22Rv1 (cell line): Measurements from ENCODE around the gene ZNF90.

Experiments used
- CTCF ChIP-seq: fragments of 450-650 bp; IDR thresholded peaks from 2 replicates; pipeline ENCODE4 v1.5.1; 2017; ENCODE audit warnings: mild to moderate bottlenecking
- ZFX ChIP-seq: fragments of 450-650 bp; IDR thresholded peaks from 2 replicates; pipeline ENCODE4 v1.6.1; 2017; ENCODE audit warnings: antibody characterized with exemption, borderline replicate concordance

GRCh38 chr19:20153281-20153680 is 75.5 kb downstream of the ZNF90 start:
- TF ChIP-seq CTCF = no peak
- no peak for TF ChIP-seq ZFX
